LNCAP (cell line): Measurements from ENCODE around the gene DHRS7C.

ENCODE experiments used
- CTCF ChIP-seq: fragments of 450-650 bp; IDR thresholded peaks from 2 replicates; pipeline ENCODE4 v1.5.1; 2017; ENCODE audit warnings: mild to moderate bottlenecking

The DHRS7C gene

GRCh38 chr17:9809409-9809808 is 18.0 kb upstream of the DHRS7C start:
- no peak for TF ChIP-seq CTCF

GRCh38 chr17:9806699-9807098 is 15.3 kb upstream of the DHRS7C start:
- no peak for TF ChIP-seq CTCF

GRCh38 chr17:9805769-9806168 is 14.4 kb upstream of the DHRS7C start:
- TF ChIP-seq CTCF, result no peak

GRCh38 chr17:9802697-9803096 is 11.3 kb upstream of the DHRS7C start:
- no peak for TF ChIP-seq CTCF

- no peak for TF ChIP-seq CTCF
These were observed 10.9 kb upstream of the DHRS7C start for GRCh38 chr17:9802294-9802693.

GRCh38 chr17:9801505-9801904 is 10.1 kb upstream of the DHRS7C start:
- no peak for TF ChIP-seq CTCF

- no peak for TF ChIP-seq CTCF
These were observed 7.3 kb upstream of the DHRS7C start for GRCh38 chr17:9798724-9799123.

GRCh38 chr17:9798008-9798407 is 6.6 kb upstream of the DHRS7C start:
- TF ChIP-seq CTCF, result no peak
